ENCODE data around the gene STPG2.
"Not testable (repeated sequence)": the region's sequence is repeated elsewhere in the genome, so short reads cannot be mapped to it uniquely, and the experiment has no call there.

The STPG2 gene

DNA sequence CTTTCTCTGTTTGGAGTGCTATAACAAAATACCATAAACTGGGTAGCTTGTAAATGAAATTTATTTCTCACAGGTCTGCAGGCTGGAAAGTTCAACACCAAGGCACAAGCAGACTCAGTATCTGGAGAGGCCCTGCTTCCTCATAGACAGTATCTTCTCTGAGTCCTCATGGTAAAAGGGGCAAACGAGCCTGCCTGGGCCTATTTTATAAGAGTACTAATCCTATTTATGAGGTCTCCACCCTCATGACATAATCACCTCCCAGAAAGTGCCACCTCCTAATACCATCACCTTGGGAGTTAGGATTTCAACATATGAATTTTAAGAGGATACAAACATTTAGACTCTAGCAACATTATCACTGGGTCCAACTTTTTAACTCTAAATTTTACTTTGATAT lies 200.3 kb downstream of the STPG2 start:
- DNase-seq (ENCODE audit: low spot score), result no peak

DNA sequence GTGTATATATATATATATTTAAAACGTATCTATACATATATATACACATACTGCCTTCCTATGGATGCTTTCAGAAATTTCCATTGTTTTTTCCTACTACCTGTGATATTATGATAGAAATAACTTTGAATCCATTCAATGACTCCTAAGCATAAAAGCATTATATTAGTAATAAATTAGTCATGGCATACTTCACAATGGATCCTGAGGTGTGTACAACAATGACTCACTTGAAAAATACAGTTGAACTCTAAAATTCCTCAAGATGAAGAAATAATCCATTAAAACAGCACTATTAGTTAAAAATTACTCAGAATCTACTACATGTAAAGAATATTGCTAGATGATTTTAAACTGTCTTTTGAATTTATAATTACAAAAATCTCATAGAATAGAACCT lies 201.1 kb downstream of the STPG2 start:
- no peak for DNase-seq (ENCODE audit: low spot score)

DNA sequence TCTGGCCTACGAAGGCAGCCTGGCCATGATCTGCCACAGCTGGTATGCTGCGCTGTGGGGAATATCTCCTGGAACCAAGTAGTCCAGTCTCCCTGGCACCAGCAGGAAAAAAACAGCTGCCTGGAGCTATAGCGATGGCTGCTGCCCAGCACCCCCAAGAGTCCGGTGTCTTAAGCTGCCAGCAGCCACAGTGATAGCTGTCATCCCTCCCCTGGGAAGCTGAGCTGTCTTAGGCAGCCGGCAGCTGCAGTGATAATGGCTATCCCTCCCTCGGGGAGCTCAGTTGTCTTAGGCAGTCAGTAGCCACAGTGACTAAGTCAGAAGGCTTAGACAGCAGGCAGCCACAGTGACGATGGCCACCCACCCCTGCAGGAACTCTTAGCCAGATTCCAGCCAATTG lies 205.1 kb downstream of the STPG2 start:
- no peak for DNase-seq (ENCODE audit: low spot score)

DNA sequence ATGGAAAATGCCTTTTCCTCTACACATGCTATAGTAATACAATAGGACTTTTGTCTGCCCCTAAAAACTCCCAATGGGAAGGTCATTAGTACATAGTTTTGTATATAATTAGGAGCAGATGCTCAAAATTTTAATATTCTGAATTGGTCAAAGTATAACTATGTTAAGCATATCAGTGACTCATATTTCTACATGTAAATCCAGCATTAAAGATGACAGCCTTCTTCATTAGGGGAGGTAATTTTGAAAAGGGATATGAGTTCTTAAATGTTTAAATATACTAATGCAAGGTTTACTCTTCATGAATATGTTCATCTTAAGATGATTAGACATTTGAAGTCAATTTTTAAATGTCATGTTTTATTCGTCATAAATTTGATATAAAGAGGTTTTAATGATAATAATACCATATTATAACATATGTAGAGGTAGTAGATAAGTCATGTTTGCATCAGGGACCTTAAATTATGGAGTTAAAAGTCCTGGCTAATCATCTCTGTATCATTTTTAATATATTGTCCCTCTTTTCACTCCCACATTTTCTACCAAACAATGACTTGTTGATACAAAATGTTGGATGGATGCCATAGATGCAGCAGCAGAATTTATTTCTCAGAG lies 218.8 kb downstream of the STPG2 start:
- peak; percentile 17 for DNase-seq (ENCODE audit: low spot score)

DNA sequence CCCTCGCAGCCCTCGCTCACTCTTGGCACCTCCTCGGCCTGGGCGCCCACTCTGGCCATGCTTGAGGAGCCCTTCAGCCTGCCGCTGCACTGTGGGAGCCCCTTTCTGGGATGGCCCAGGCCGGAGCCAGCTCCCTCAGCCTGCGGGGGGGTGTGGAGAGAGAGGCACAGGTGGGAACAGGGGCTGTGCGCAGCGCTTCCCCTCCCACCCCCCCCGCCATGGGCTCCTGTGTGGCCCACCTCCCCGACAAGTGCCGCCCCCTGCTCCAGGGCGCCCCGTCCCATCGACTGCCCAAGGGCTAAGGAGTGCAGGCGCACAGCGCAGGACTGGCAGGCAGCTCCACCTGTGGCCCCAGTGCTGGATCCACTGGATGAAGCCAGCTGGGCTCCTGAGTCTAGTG lies 220.2 kb downstream of the STPG2 start:
- DNase-seq (ENCODE audit: low spot score), result no peak

DNA sequence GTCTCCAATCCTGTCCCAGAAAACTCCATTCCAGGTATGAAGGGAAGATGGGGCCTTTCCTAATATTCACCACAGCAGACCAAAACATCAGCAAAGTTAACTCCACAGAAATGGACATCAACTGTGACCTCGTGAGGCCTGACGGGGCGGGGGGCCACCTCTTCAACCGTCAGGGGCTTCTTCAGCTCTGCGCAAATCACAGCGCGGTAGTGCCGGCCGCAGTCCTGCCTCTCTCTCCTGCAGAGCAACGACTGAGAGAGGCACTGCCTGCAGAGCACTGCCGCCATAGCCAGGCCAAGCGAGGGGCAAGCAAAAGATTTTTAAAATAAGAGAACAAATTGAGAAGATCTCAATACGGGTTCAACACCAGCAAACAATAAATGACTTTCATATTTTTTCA lies 226.2 kb downstream of the STPG2 start:
- DNase-seq (ENCODE audit: low spot score), result no peak

DNA sequence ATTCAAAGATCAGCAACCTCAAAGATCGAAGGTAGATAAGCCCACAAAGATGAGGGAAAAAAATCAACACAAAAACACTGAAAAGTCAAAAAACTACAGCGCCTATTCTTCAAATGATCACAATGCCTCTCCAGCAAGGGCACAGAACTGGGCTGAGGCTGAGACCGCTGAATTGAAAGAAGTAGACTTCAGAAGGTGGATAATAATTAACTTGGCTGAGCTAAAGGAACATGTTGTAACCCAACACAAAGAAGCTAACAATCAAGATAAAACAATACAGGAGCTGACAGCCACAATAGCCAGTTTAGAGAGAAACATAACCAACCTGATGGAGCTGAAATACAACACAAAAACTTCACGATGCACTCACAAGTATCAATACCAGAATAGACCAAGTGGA lies 231.1 kb downstream of the STPG2 start:
- DNase-seq (ENCODE audit: low spot score), result no peak

DNA sequence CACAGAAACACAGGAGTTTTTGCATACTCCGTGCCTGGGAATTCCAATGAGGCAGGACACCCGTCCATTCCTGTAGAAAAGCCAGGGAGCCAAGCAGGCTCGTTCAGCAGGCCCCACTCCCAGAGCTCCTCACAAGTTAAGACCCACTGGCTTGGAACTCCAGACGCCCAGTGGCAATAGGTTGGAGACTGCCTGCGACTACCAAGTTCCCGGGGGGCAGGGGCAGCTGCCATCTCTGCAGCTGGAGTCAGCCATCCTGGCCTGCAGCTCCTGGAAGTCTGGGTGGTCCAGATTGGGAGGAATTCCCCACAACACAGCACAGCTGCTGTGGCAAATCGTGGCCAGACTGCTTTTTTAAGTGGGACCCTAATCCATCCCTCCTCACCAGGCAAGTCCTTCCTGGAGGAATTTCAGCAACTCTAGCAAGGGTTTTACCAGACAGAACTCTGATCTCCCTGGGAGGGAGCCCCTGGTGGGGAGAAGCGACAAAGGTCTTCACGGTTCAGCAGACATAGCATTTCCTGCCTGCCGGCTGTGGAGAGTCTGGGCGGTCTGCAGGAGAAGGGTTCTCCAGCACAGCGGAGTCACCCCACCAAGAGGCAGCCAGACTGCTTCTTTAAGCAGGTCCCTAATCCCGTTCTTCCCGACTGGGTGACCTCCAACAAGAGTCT lies 231.9 kb downstream of the STPG2 start:
- no peak for DNase-seq (ENCODE audit: low spot score)

DNA sequence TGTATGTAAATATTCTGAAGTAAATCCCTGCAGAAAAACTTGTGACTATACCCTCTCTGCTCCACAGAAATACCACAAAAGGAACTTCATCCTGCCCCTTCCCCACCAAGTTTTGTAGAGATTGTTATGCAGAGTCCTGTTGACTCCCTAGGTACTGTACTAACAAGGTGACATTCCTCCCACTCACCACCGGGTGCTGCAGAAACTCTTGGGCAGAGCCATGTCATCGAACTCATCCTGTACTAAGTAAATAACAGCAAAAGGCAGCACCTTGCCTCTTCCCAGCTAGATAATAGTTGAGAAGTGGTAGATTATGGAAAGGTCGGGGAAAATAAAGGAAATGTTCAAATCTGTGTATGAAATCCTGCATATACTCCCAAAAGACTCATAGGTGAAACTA lies 233.3 kb downstream of the STPG2 start:
- no peak for DNase-seq (ENCODE audit: low spot score)

DNA sequence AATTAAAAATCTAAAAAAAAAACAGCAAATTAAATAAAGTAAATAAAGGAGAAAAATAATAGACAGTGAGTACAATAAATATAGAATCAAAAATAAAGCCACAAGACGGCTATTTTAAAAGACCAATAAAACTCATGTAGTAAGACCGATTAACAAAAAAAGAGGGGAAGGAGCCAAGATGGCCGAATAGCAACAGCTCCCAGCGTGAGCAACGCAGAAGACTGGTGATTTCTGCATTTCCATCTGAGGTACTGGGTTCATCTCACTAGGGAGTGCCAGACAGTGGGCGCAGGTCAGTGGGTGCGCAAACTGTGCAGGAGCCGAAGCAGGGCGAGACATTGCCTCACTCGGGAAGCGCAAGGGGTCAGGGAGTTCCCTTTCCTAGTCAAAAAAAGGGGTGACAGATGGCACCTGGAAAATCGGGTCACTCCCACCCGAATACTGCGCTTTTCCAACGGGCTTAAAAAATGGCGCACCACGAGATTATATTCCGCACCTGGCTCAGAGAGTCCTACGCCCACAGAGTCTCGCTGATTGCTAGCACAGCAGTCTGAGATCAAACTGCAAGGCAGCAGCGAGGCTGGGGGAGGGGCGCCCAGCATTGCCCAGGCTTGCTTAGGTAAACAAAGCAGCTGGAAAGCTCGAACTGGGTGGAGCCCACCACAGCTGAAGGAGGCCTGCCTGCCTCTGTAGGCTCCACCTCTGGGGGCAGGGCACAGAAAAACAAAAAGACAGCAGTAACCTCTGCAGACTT lies 239.7 kb downstream of the STPG2 start:
- not testable (repeated sequence) for DNase-seq (ENCODE audit: low spot score)

DNA sequence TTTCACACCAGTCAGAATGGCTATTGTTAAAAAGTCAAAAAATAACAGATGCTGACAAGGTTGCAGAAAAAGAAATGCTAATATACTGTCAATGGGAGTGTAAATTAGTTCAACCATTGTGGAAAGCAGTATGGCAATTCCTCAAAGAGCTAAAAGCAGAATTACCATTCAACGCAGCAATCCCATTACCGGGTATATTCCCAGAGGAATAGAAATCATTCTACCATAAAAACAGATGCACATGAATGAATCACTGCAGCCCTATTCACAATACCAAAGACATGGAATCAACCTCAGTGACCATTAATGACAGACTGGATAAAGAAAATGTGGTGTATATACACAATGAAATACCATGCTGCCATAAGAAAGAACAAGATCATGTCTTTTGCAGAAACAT lies 243.0 kb downstream of the STPG2 start:
- DNase-seq (ENCODE audit: low spot score), result no peak

DNA sequence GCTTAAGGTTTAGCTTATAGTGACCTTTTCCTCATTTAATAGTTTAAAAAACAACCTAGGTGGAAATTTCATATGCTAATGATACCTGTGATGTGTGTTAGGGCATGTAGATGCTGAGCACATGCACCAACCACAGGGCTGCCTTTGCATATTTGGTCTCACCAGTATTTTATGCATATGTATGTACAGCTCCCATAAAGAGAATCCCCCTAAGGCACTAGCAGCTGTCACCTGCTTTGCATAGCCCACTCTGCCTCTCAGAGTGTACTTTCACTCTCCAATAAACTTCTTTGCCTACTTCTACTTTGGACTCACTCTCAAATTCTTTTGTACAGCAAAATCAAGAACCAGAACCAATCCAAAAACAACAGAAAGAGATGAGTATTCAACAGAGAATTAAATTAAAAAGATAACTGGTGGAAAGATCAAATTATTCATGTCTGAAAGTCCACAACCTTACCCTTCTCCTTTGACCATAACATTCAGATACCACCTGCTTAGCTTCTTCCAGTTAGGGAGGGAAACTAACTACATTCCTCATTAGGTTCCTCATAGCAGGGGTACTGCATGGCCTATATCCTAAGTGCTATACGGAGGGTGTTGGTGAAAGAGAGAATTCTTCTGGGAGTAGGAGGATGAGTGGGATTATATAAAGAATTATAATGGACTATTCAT lies 250.5 kb downstream of the STPG2 start:
- DNase-seq (ENCODE audit: low spot score), result no peak

DNA sequence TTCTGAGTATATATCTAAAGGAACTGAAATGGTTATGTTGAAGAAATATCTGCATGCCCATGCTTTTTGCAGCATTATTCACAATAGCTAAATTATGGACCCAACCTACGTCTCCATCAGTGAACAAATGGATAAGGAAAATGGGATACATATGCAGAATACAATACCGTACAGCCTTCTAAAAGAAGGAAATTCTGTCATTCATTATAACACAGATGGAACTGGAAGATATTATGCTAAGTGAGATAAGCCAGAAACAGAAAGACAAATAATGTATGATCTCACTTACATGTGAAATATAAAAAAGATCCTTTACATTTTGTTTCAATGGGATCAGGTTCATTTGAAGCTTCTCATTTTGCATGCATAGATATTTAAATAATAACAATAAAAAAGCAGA lies 263.3 kb downstream of the STPG2 start:
- DNase-seq (ENCODE audit: low spot score), result no peak

DNA sequence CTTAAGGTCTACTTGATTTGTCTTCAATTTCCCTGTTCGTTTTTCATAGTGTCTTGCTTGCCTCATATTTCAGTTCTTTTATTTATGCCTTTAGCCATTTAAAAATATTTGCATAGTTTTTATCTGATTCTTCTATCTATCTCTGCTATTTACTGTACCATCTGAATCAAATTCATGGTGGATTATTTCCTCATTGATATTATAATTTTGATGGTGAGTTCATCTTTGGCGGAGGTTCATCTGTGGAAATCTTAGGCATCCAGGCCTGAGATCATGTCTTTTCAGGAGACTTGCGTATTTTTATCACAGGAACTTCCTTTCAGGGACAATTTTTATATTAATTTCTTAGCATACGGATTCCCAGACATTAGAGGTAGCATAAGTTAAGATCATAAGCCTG lies 275.2 kb downstream of the STPG2 start:
- DNase-seq (ENCODE audit: low spot score), result no peak

DNA sequence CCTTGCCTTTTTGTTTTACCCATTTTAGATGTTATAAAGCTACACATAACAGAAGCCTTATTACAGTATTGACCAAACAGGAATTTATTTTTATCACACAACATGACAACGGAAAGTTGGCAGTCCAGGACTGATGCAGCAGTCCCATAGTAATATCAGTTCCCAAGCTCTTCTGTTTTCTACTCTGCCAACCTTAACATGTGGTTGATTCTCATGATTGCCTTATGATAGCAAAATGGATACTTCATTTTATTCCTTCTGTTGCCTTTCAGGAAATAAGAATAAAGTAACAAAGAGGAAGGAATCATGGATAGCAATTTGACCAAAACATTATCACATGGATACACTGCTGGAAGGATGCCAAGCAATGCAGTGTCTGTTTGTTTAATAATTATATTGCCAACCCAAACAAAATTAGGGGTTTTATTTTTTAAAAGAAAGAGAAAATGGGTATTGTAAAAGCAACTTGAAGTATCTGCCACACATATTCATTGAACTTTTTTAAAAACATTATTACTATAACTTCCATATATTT lies 275.7 kb downstream of the STPG2 start:
- DNase-seq (ENCODE audit: low spot score), result no peak

DNA sequence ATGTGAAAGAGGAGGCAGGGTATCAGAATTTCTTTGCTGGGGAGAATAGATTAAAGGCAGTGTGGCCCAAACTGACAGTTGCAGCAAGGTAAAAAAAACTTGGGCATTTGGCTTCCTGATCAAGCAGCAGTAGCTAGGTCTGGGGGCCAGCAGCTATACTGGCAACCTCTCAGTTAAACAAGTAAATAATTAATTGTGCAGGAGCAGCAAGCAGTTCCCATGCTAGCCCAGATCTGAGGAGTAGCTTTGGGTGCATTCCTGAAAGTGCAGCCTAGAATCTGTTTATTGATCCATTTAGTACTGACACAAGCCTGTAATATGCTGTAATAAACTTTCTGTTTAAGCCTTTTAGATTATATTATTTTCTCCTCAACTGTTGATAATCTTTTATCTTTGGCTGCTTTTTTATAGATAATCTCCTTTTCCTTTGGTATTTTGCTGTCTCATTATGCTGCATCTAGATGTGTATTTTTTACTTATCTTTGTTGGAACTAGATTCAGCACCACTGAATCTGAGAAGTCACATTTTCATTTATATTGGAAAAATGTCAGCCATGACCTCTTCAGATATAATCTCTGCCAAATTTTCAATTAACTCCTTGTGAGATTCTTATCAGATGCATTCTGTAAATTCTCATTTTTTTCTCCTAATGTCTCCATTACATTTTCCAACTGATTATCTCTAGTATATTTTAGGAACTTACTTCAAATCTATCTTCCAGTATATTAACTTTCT lies 276.3 kb downstream of the STPG2 start:
- DNase-seq (ENCODE audit: low spot score), result no peak

DNA sequence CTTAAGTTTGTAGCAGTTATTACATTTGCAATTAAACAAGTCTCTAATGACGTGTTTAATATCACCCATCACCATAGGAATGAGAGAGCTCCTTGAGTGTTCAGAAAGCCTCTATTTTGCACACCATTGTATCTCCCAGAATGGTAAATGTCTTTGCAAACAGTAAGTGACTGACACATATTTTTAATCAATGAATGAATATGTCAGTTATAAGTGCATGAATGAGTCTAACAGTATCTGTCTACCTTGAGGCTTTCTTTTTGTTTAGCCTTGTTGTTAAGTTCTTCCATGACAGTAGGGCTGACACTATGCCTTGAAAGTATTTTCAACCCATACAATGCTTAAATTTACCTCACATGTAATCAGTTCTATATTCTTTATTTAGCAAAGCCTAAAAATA lies 292.2 kb downstream of the STPG2 start:
- no peak for DNase-seq (ENCODE audit: low spot score)

DNA sequence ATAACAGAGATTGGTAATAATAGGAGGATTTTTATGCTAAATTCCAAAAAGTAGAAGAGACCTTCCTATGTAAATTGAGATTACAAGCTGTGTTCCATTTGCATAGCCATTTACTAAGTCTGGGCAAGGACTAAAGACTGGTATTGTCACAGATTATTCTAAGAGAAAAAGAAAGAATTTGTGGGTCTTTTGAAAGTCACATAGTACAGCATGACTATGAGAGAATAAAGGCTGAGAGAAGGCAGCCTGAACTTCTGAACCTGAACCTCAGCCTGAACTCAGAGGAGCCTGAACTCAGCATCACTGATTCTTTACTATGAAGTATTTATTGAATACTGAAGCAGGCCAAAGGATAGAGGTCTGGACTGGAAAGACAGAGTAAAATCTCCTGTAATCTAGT lies 297.5 kb downstream of the STPG2 start:
- no peak for DNase-seq (ENCODE audit: low spot score)

DNA sequence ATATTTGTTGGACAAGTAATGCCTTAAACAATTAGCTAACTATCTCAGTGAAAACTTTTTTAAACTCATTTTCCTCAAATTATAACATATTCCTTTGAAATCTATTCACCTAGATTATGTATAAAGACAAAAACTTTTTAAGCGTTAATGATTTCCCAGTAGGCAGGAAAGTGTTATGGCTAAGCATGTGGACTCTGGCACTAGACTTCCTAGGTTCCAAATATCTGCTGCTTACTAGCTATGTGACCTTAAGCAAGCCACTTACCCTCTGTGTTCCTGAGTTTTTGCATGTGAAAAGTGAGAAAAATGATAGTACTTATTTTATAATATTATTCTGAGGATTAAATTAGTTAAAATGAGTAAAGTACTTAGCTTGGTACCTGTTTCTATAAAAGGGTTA lies 301.8 kb downstream of the STPG2 start:
- DNase-seq (ENCODE audit: low spot score), result no peak

DNA sequence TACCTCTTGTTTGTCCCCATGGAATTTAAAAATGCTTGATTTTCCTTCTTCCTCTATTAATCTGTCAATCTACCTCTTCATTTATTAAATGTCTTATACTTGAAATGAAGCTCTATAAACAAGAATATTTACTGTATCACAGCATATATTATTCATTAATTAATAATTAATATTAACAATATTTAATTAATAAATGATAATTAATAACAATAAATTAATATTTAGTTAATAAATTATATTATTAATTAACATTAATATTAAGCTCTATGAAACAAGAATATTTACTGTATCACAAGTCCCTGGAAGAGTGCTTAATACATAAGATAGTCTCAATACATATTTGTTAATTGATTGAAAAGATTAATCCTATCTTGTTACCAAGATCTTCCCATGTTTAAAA lies 306.6 kb downstream of the STPG2 start:
- no peak for DNase-seq (ENCODE audit: low spot score)

DNA sequence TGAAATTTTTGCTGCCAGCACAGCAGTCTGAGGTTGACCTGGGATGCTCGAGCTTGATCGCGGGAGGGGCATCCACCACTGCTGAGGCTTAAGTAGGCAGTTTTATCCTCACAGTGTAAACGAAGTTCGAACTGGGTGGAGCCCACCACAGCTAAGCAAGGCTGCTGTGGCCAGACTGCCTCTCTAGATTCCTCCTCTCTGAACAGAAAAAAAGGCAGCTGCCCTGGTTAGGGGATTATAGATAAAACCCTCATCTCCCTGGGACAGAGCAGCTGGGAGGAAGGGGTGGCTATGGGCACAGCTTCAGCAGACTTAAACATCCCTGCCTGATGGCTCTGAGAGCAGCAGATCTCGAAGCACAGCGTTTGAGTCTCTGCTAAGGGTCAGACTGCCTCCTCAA lies 314.6 kb downstream of the STPG2 start:
- DNase-seq (ENCODE audit: low spot score), result no peak

DNA sequence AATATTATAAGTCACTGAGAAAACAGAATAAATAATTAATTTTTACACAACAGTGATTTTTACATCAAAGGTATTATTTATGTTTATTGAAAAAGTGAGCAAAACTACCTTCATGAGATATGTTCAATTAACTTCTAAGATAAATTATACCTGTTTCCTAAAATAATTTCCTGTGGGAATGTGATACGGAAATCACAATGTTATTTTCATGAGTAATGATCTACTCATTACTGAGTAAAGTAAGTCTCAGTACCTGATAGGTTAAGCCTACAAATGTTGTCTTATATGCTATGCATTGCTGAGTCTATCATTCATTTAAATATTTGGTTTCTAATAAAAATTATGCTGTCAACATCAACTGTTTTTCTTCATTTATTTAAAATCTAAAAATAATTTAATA lies 324.0 kb downstream of the STPG2 start:
- DNase-seq (ENCODE audit: low spot score), result no peak

All from Ammon's horn (tissue), 1 donor.